Endothelial cell of umbilical vein (primary cell): ENCODE measurements around the gene ITGA5. TPM values are rescaled to one million over a fixed set of nuclear protein-coding genes. Genes with fewer than 3 reads are reported as not detected.

Experiments used
- BruUV-seq: library from RNA; stranded (reverse); fragments of 400-500 nt; replicated peaks from 2 replicates; lab custom pipeline; 2021; lab: Mats Ljungman, UMichigan
- CTCF ChIA-PET: fragments of 300-600, 350-600 bp; sonication (Branson Sonifier 250); formaldehyde crosslinking; loops from one replicate; lab custom pipeline; 2021; ENCODE audit warnings: antibody characterized with exemption, inconsistent platforms; lab: Charles Lee
- POLR2A ChIA-PET: fragments of 300-600, 350-600 bp; sonication (Branson Sonifier 250); formaldehyde crosslinking; loops from one replicate; lab custom pipeline; 2021; ENCODE audit warnings: antibody characterized with exemption, inconsistent platforms; lab: Charles Lee
- DNase-seq: peaks from one replicate; pipeline ENCODE4 v3.0.0-alpha.2; 2011; ENCODE audit warnings: low read depth, low spot score
- FAIRE-seq: peaks from 2 replicates; lab custom pipeline; 2011; peaks lifted over from hg19 to GRCh38; lab: Jason Lieb, UNC
- H2AFZ ChIP-seq: 2 replicates; pipeline ENCODE4 v1.6.0; 2012; ENCODE audit warnings: low read depth, low read length, control low read depth, inconsistent platforms
- H3K27ac ChIP-seq: 2 replicates; pipeline ENCODE4 v1.5.1; 2011; ENCODE audit warnings: low read depth, mild to moderate bottlenecking, control low read depth, low read length, moderate library complexity; ENCODE audit not compliant: insufficient read depth
- H3K27me3 ChIP-seq, 2 experiments: 2 replicates each; pipeline versions ENCODE4 v1.6.0 to v1.6.1; 2011; ENCODE audit warnings: low read length in 2 of 2, mixed read lengths in 1 of 2; ENCODE audit not compliant: control insufficient read depth in 2 of 2, insufficient read depth in 2 of 2
- H3K36me3 ChIP-seq, 2 experiments: 2 replicates in 1 of 2; 3 replicates in 1 of 2; pipeline ENCODE4 v1.5.1; 2011; ENCODE audit warnings: low read length in 2 of 2, mild to moderate bottlenecking in 1 of 2, moderate library complexity in 1 of 2; ENCODE audit not compliant: control insufficient read depth in 2 of 2, insufficient read depth in 2 of 2; ENCODE audit errors: extremely low read depth in 1 of 2
- H3K4me1 ChIP-seq: 3 replicates; pipeline ENCODE4 v1.5.1; 2011; ENCODE audit warnings: mild to moderate bottlenecking, low read length; ENCODE audit not compliant: control insufficient read depth, insufficient read depth; ENCODE audit errors: extremely low read depth
- H3K4me2 ChIP-seq: 2 replicates; pipeline ENCODE4 v1.6.1; 2011; ENCODE audit warnings: low read length, control low read depth, mixed read lengths; ENCODE audit not compliant: insufficient read depth
- H3K4me3 ChIP-seq, 3 experiments: fragments of 200-600 bp in 1 of 3; sonication (generic), shearing (Covaris generic) in 1 of 3; replicated peaks in 1 of 3; 2 replicates each; pipeline ENCODE4 v1.5.1; 2011 to 2016; ENCODE audit warnings: control low read depth in 3 of 3, low read length in 3 of 3, mild to moderate bottlenecking in 2 of 3, inconsistent platforms in 1 of 3, low read depth in 1 of 3, moderate library complexity in 1 of 3; ENCODE audit not compliant: insufficient read depth in 1 of 3
- H3K79me2 ChIP-seq: 2 replicates; pipeline ENCODE4 v1.6.0; 2012; ENCODE audit warnings: low read length, inconsistent platforms; ENCODE audit not compliant: control insufficient read depth, insufficient read depth
- H3K9ac ChIP-seq: replicated peaks from 2 replicates; pipeline ENCODE3; 2011; ENCODE audit warnings: low read length, control low read depth; ENCODE audit not compliant: insufficient read depth; ENCODE audit errors: extremely low read depth
- H3K9me1 ChIP-seq: replicated peaks from 3 replicates; pipeline ENCODE4 v1.6.0; 2011; ENCODE audit warnings: mild to moderate bottlenecking, low read length; ENCODE audit not compliant: control insufficient read depth, insufficient read depth; ENCODE audit errors: extremely low read depth
- H3K9me3 ChIP-seq: replicated peaks from 2 replicates; pipeline ENCODE4 v1.5.1; 2012; ENCODE audit warnings: low read length, inconsistent platforms; ENCODE audit not compliant: control insufficient read depth, insufficient read depth
- H4K20me1 ChIP-seq: replicated peaks from 2 replicates; pipeline ENCODE3; 2011; ENCODE audit warnings: mild to moderate bottlenecking, low read length; ENCODE audit not compliant: control insufficient read depth, insufficient read depth; ENCODE audit errors: extremely low read depth
- CTCF ChIP-seq, 2 donors: IDR thresholded peaks; 1 replicate in 1 of 2; 2 replicates in 1 of 2; pipeline ENCODE4 v1.5.1; 2011; ENCODE audit warnings: low read length in 2 of 2, mild to moderate bottlenecking in 2 of 2, moderate library complexity in 2 of 2, control low read depth in 1 of 2, inconsistent platforms in 1 of 2, low read depth in 1 of 2; ENCODE audit not compliant: insufficient read depth in 1 of 2; ENCODE audit errors: extremely low read depth in 1 of 2
- EZH2 ChIP-seq: IDR thresholded peaks from 2 replicates; pipeline ENCODE4 v1.6.1; 2012; ENCODE audit warnings: borderline replicate concordance, low read depth, mild to moderate bottlenecking, moderate library complexity, low read length, inconsistent platforms; ENCODE audit not compliant: severe bottlenecking
- FOS ChIP-seq: IDR thresholded peaks from 2 replicates; pipeline ENCODE4 v1.6.1; 2011; ENCODE audit warnings: mild to moderate bottlenecking, low read length, moderate library complexity, borderline replicate concordance; ENCODE audit not compliant: insufficient read depth
- GATA2 ChIP-seq: IDR thresholded peaks from 2 replicates; pipeline ENCODE4 v1.7.0; 2011; ENCODE audit warnings: low read depth, mild to moderate bottlenecking, moderate library complexity, mixed read lengths, low read length; ENCODE audit not compliant: insufficient read length, insufficient read depth
- JUN ChIP-seq: IDR thresholded peaks from 2 replicates; pipeline ENCODE4 v1.6.1; 2011; ENCODE audit warnings: borderline replicate concordance, low read depth; ENCODE audit not compliant: insufficient read length, insufficient read depth
- MYC ChIP-seq: IDR thresholded peaks from one replicate; pipeline ENCODE4 v1.6.1; 2011; ENCODE audit warnings: mild to moderate bottlenecking, low read depth, low read length
- POLR2A ChIP-seq: IDR thresholded peaks from 2 replicates; pipeline ENCODE4 v1.6.1; 2012; ENCODE audit warnings: low read depth, mild to moderate bottlenecking, control low read depth, low read length
- POLR2AphosphoS5 ChIP-seq: IDR thresholded peaks from 2 replicates; pipeline ENCODE4 v1.6.1; 2012; ENCODE audit warnings: low read depth, mild to moderate bottlenecking, control low read depth, low read length, moderate library complexity; ENCODE audit not compliant: insufficient read depth
- dilution Hi-C: fragments of 300-500 bp; cut with MboI; formaldehyde crosslinking; loops from one replicate; pipeline ENCODE4 v1.15.0; 2019; ENCODE audit warnings: low sequenced_read_pairs; ENCODE audit not compliant: extremely low pct_ligation_motif_present
- intact Hi-C: fragments of 100-400 bp; cut with micrococcal nuclease; formaldehyde crosslinking; loops from one replicate; pipeline ENCODE4 v1.10.0; 2022
- polyA plus RNA-seq, 4 experiments: library from polyadenylated mRNA; depleted of rRNA in 3 of 4; stranded (reverse) in 3 of 4; unstranded in 1 of 4; fragments of >200 nt; gene quantifications; 2 replicates each; pipeline versions ENCODE4 v1.2.1 to v1.2.3, GENCODE V29; 2011 to 2012; ENCODE audit warnings: missing spikeins in 1 of 4
- total RNA-seq: library from RNA; stranded (reverse); gene quantifications from 2 replicates; pipeline ENCODE4 v1.2.3, GENCODE V29; 2021
- TF ChIP-seq, protein P1 (sequence below): IDR thresholded peaks from 2 replicates; pipeline ENCODE4 v1.6.1; 2011; ENCODE audit not compliant: insufficient read depth, insufficient read length

ITGA5 gene
- total and polyA plus RNA-seq, 2 donors (not counting 3 experiments of a cell fraction or from before 2014, with no cell fraction given): 657 to 938 TPM

- FAIRE-seq: no peak
- H3K36me3 ChIP-seq: no peaks in the 10 kb centered on the region
Observed at GRCh38 chr12:54460317-54460923, 41.4 kb upstream of the ITGA5 start.

GRCh38 chr12:54459355-54459754, 40.3 kb upstream of the ITGA5 start:
- H3K4me1 ChIP-seq: peaks cover 8% of the 10 kb centered on the region
- H3K79me2 ChIP-seq: no peaks in the 10 kb centered on the region
- no peak overlapping the region for H3K9ac ChIP-seq
- no peak overlapping the region for H3K4me2 ChIP-seq
- no peaks in the 10 kb centered on the region for H3K9me1 ChIP-seq
- H3K27ac ChIP-seq: no peak overlapping the region
- DNase-seq (no peak), FAIRE-seq (no peak)
- no peaks in the 10 kb centered on the region for H3K9me3 ChIP-seq
- CTCF ChIA-PET: interaction anchor here (1.2 kb wide), 1 partner anchor 252 kb away, joined by 4 read pairs; no protein-coding TSS in a partner anchor
- intact Hi-C loops (no loop called here), dilution Hi-C loops (no loop called here)
- no TSS peak for BruUV-seq
- TF ChIP-seq POLR2A (no peak), FOS (no peak), JUN (no peak), POLR2AphosphoS5 (no peak), GATA2 (no peak), MYC (no peak), CTCF (IDR thresholded peaks at IDR 0.05; ENCODE audit: extremely low read depth in 1 of 2, insufficient read depth in 1 of 2, low read depth in 1 of 2, low read length in 2 of 2) (no peak), EZH2 (no peak)
- TF ChIP-seq, protein P1, sequence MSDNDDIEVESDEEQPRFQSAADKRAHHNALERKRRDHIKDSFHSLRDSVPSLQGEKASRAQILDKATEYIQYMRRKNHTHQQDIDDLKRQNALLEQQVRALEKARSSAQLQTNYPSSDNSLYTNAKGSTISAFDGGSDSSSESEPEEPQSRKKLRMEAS: no peak
- H4K20me1 ChIP-seq: no peaks in the 10 kb centered on the region
- H3K27me3 ChIP-seq: peaks cover 13 to 22% of the 10 kb centered on the region in 2 experiments
- no peak overlapping the region for H3K4me3 ChIP-seq
- POLR2A ChIA-PET: no interaction called here
- no peaks in the 10 kb centered on the region for H3K36me3 ChIP-seq
- H2AFZ ChIP-seq: no peak overlapping the region

More at GRCh38 chr12:54460317-54460923, 41.4 kb upstream of the ITGA5 start:
- intact Hi-C loops (no loop called here), dilution Hi-C loops (no loop called here)
- no peaks in the 10 kb centered on the region for H3K79me2 ChIP-seq
- no peak for TF ChIP-seq GATA2
- TF ChIP-seq FOS: no peak
- no peaks in the 10 kb centered on the region for H4K20me1 ChIP-seq
- ChIA-PET POLR2A (no interaction called here), CTCF (interaction anchor here (0.6 to 1.7 kb wide), 6 partner anchors 12 to 90 kb away, joined by 3 to 7 read pairs (median 3); no protein-coding TSS in a partner anchor)
- peaks cover 8% of the 10 kb centered on the region for H3K4me1 ChIP-seq
- H2AFZ ChIP-seq: no peak overlapping the region
- no peak overlapping the region for H3K27ac ChIP-seq
- no peaks in the 10 kb centered on the region for H3K9me1 ChIP-seq
- no peaks in the 10 kb centered on the region for H3K9me3 ChIP-seq
- H3K9ac ChIP-seq: no peak overlapping the region
- no peak overlapping the region for H3K4me3 ChIP-seq
- BruUV-seq: no TSS peak
- H3K27me3 ChIP-seq: peaks cover 13 to 25% of the 10 kb centered on the region in 2 experiments
- H3K4me2 ChIP-seq: no peak overlapping the region
- DNase-seq: no peak
